ENCODE measurements around the gene NEUROD1. TPM values are rescaled to one million over a fixed set of nuclear protein-coding genes. Genes with fewer than 3 reads are reported as not detected.

Gene NEUROD1
- total RNA-seq, 1 donor from 2014 or later: not detected

GRCh38 chr2:181672255-181673008, 7.9 kb downstream of the NEUROD1 start:
- Histone ChIP-seq H3K36me3 (no peaks in the 10 kb centered on the region), H3K4me1 (no peaks in the 10 kb centered on the region), H3K27ac (no peak overlapping the region), H3K9me3 (no peaks in the 10 kb centered on the region), H3K4me3 (no peak overlapping the region), H3K27me3 (no peaks in the 10 kb centered on the region)
- no peak for DNase-seq (ENCODE audit: extremely low spot score in 2 of 2)
- intact Hi-C loops (cut with DNase I): no loop called here
- TF ChIP-seq POLR2A (IDR thresholded peaks at IDR 0.05) (no peak), POLR2AphosphoS5 (IDR thresholded peaks at IDR 0.05; ENCODE audit: insufficient read depth in 1 of 2, low read depth in 1 of 2) (no peak)
- TF ChIP-seq, protein P1, sequence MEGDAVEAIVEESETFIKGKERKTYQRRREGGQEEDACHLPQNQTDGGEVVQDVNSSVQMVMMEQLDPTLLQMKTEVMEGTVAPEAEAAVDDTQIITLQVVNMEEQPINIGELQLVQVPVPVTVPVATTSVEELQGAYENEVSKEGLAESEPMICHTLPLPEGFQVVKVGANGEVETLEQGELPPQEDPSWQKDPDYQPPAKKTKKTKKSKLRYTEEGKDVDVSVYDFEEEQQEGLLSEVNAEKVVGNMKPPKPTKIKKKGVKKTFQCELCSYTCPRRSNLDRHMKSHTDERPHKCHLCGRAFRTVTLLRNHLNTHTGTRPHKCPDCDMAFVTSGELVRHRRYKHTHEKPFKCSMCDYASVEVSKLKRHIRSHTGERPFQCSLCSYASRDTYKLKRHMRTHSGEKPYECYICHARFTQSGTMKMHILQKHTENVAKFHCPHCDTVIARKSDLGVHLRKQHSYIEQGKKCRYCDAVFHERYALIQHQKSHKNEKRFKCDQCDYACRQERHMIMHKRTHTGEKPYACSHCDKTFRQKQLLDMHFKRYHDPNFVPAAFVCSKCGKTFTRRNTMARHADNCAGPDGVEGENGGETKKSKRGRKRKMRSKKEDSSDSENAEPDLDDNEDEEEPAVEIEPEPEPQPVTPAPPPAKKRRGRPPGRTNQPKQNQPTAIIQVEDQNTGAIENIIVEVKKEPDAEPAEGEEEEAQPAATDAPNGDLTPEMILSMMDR (IDR thresholded peaks at IDR 0.05): no peak

DNA sequence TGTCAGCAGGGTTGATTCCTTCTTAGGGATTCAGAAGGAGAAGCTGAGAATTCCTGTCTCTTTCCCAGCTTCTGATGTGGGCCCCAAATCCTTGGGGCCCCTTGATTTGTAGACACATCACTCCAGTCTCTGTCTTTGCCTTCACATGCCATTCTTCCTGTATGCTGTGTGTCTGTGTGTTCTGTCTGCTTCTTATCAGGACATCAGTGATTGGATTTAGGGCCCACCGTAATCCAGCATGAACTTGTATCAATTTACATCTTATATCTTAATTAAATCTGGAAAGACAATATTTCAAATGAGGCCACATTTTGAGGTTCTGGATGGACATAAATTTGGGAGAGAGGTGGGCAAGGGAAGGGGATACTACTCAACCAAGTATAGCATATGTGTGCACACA, 9.7 kb downstream of the NEUROD1 start:
- DNase-seq (ENCODE audit: extremely low spot score in 2 of 2): no peak
- no peak overlapping the region for H3K4me3 ChIP-seq
- H3K27ac ChIP-seq: no peak overlapping the region
- no peaks in the 10 kb centered on the region for H3K9me3 ChIP-seq
- H3K4me1 ChIP-seq: no peaks in the 10 kb centered on the region
- intact Hi-C loops (cut with DNase I): no loop called here
- TF ChIP-seq POLR2A (IDR thresholded peaks at IDR 0.05) (no peak), POLR2AphosphoS5 (IDR thresholded peaks at IDR 0.05; ENCODE audit: insufficient read depth in 1 of 2, low read depth in 1 of 2) (no peak)
- TF ChIP-seq, protein P1 (IDR thresholded peaks at IDR 0.05): no peak
- H3K27me3 ChIP-seq: no peaks in the 10 kb centered on the region
- H3K36me3 ChIP-seq: no peaks in the 10 kb centered on the region

- DNase-seq (ENCODE audit: extremely low spot score in 2 of 2): no peak
- H3K27ac ChIP-seq: no peak overlapping the region
- H3K27me3 ChIP-seq: no peaks in the 10 kb centered on the region
- H3K4me1 ChIP-seq: no peaks in the 10 kb centered on the region
- intact Hi-C loops (cut with DNase I): no loop called here
- H3K36me3 ChIP-seq: no peaks in the 10 kb centered on the region
- H3K9me3 ChIP-seq: no peaks in the 10 kb centered on the region
- TF ChIP-seq POLR2AphosphoS5 (IDR thresholded peaks at IDR 0.05; ENCODE audit: insufficient read depth in 1 of 2, low read depth in 1 of 2) (no peak), POLR2A (IDR thresholded peaks at IDR 0.05) (no peak)
- TF ChIP-seq, protein P1 (IDR thresholded peaks at IDR 0.05): no peak
- H3K4me3 ChIP-seq: no peak overlapping the region
Observed at GRCh38 chr2:181667234-181667633, 13.1 kb downstream of the NEUROD1 start.

- no peak for DNase-seq (ENCODE audit: extremely low spot score in 2 of 2)
- Histone ChIP-seq H3K36me3 (no peaks in the 10 kb centered on the region), H3K4me3 (no peak overlapping the region), H3K4me1 (peaks cover 1% of the 10 kb centered on the region), H3K27me3 (no peaks in the 10 kb centered on the region), H3K27ac (no peak overlapping the region), H3K9me3 (no peaks in the 10 kb centered on the region)
- TF ChIP-seq POLR2A (IDR thresholded peaks at IDR 0.05): no peak
- TF ChIP-seq POLR2AphosphoS5 (IDR thresholded peaks at IDR 0.05; ENCODE audit: insufficient read depth in 1 of 2, low read depth in 1 of 2): no peak
- TF ChIP-seq, protein P1 (IDR thresholded peaks at IDR 0.05): no peak
- intact Hi-C loops (cut with DNase I): no loop called here
Observed at GRCh38 chr2:181662287-181662686, 18.0 kb downstream of the NEUROD1 start.

- TF ChIP-seq, protein P1 (IDR thresholded peaks at IDR 0.05): no peak
- no peak for TF ChIP-seq POLR2A (IDR thresholded peaks at IDR 0.05)
- TF ChIP-seq POLR2AphosphoS5 (IDR thresholded peaks at IDR 0.05; ENCODE audit: insufficient read depth in 1 of 2, low read depth in 1 of 2): no peak
- intact Hi-C loops (cut with DNase I): no loop called here
- Histone ChIP-seq H3K27me3 (no peaks in the 10 kb centered on the region), H3K9me3 (no peaks in the 10 kb centered on the region), H3K27ac (no peak overlapping the region), H3K4me3 (no peak overlapping the region), H3K4me1 (peaks cover 12% of the 10 kb centered on the region), H3K36me3 (no peaks in the 10 kb centered on the region)
- DNase-seq (ENCODE audit: extremely low spot score in 2 of 2): no peak
Observed at GRCh38 chr2:181660181-181660580, 20.1 kb downstream of the NEUROD1 start.

Data from vagina (tissue), 2 donors.